Activated naive CD4-positive, alpha-beta T cell treated with anti-CD3 and anti-CD28 coated beads, Interleukin-2, amount 10 ng/mL, durations not matched to agents 7 days and 5 days (primary cell): ENCODE data around the gene RAD51C.

ENCODE experiments used
- CTCF ChIA-PET: fragments of 350-600 bp; sonication (Branson Sonifier 250); formaldehyde crosslinking; loops from one replicate; lab custom pipeline; 2021; ENCODE audit warnings: antibody characterized with exemption; lab: Charles Lee
- DNase-seq: peaks from one replicate; pipeline ENCODE4 v3.0.0-alpha.2; 2020
- H3K27ac Mint-ChIP-seq: one replicate; pipeline ENCODE4 v1.8.0; 2021; ENCODE audit warnings: mild to moderate bottlenecking, moderate library complexity, mixed read lengths
- H3K27me3 Mint-ChIP-seq: one replicate; pipeline ENCODE4 v1.8.0; 2021; ENCODE audit warnings: mild to moderate bottlenecking, mixed read lengths
- H3K36me3 Mint-ChIP-seq: one replicate; pipeline ENCODE4 v1.8.0; 2021; ENCODE audit warnings: mixed read lengths
- H3K4me1 Mint-ChIP-seq: one replicate; pipeline ENCODE4 v1.8.0; 2021; ENCODE audit warnings: mixed read lengths
- H3K4me3 Mint-ChIP-seq: one replicate; pipeline ENCODE4 v1.8.0; 2021; ENCODE audit warnings: mild to moderate bottlenecking, moderate library complexity, mixed read lengths
- H3K9me3 Mint-ChIP-seq: one replicate; pipeline ENCODE4 v1.8.0; 2021; ENCODE audit warnings: mixed read lengths

The RAD51C gene

GRCh38 chr17:58694302-58694701, 1.9 kb downstream of the RAD51C start:
- Mint-ChIP-seq H3K9me3 (no peaks in the 10 kb centered on the region), H3K27me3 (no peaks in the 10 kb centered on the region), H3K4me3 (no peak overlapping the region)

GRCh38 chr17:58694826-58695225, 2.4 kb downstream of the RAD51C start:
- CTCF ChIA-PET: no interaction called here
- Mint-ChIP-seq H3K4me3 (no peak overlapping the region), H3K36me3 (peaks cover 27% of the 10 kb centered on the region)

More at GRCh38 chr17:58694302-58694701, 1.9 kb downstream of the RAD51C start:
- Mint-ChIP-seq H3K4me1 (peaks cover 35% of the 10 kb centered on the region), H3K36me3 (peaks cover 22% of the 10 kb centered on the region), H3K27ac (no peak overlapping the region)
- CTCF ChIA-PET: no interaction called here
- no peak for DNase-seq

GRCh38 chr17:58699771-58700170, 7.4 kb downstream of the RAD51C start:
- DNase-seq: no peak
- Mint-ChIP-seq H3K4me1 (peaks cover 16% of the 10 kb centered on the region), H3K36me3 (peaks cover 25% of the 10 kb centered on the region), H3K27ac (no peak overlapping the region), H3K27me3 (no peaks in the 10 kb centered on the region), H3K4me3 (no peak overlapping the region), H3K9me3 (no peaks in the 10 kb centered on the region)
- CTCF ChIA-PET: interaction anchor here (0.6 kb wide), 1 partner anchor 841 kb away, joined by 3 read pairs; no protein-coding TSS in a partner anchor

More at GRCh38 chr17:58694826-58695225, 2.4 kb downstream of the RAD51C start:
- Mint-ChIP-seq H3K27ac (no peak overlapping the region), H3K4me1 (peaks cover 35% of the 10 kb centered on the region), H3K27me3 (no peaks in the 10 kb centered on the region), H3K9me3 (no peaks in the 10 kb centered on the region)
- no peak for DNase-seq

GRCh38 chr17:58702045-58702476, 9.7 kb downstream of the RAD51C start:
- Mint-ChIP-seq H3K27me3 (no peaks in the 10 kb centered on the region), H3K4me3 (no peak overlapping the region), H3K4me1 (peaks cover 21% of the 10 kb centered on the region), H3K27ac (no peak overlapping the region), H3K36me3 (peaks cover 25% of the 10 kb centered on the region), H3K9me3 (no peaks in the 10 kb centered on the region)
- DNase-seq: no peak
- CTCF ChIA-PET: interaction anchor here (0.6 kb wide), 1 partner anchor 9 kb away, joined by 3 read pairs; no protein-coding TSS in a partner anchor

GRCh38 chr17:58702708-58703107, 10.3 kb downstream of the RAD51C start:
- Mint-ChIP-seq H3K4me1 (peaks cover 21% of the 10 kb centered on the region), H3K9me3 (no peaks in the 10 kb centered on the region), H3K27ac (no peak overlapping the region), H3K4me3 (no peak overlapping the region), H3K27me3 (no peaks in the 10 kb centered on the region), H3K36me3 (peaks cover 27% of the 10 kb centered on the region)
- CTCF ChIA-PET: no interaction called here
- DNase-seq: no peak

GRCh38 chr17:58703137-58703915, 10.9 kb downstream of the RAD51C start:
- DNase-seq: no peak
- H3K27me3 Mint-ChIP-seq: no peaks in the 10 kb centered on the region
- CTCF ChIA-PET: no interaction called here
- no peaks in the 10 kb centered on the region for H3K9me3 Mint-ChIP-seq
- peaks cover 21% of the 10 kb centered on the region for H3K4me1 Mint-ChIP-seq
- peaks cover 27% of the 10 kb centered on the region for H3K36me3 Mint-ChIP-seq
- no peak overlapping the region for H3K4me3 Mint-ChIP-seq
- H3K27ac Mint-ChIP-seq: no peak overlapping the region

- Mint-ChIP-seq H3K36me3 (peaks cover 28% of the 10 kb centered on the region), H3K9me3 (no peaks in the 10 kb centered on the region), H3K27ac (no peak overlapping the region), H3K4me3 (no peak overlapping the region), H3K27me3 (no peaks in the 10 kb centered on the region), H3K4me1 (peaks cover 21% of the 10 kb centered on the region)
- DNase-seq: no peak
- CTCF ChIA-PET: no interaction called here
These were observed 11.5 kb downstream of the RAD51C start for GRCh38 chr17:58703916-58704286.

- Mint-ChIP-seq H3K4me1 (peaks cover 21% of the 10 kb centered on the region), H3K36me3 (peaks cover 28% of the 10 kb centered on the region), H3K27ac (peak overlapping the region; percentile 3), H3K4me3 (no peak overlapping the region), H3K27me3 (no peaks in the 10 kb centered on the region), H3K9me3 (no peaks in the 10 kb centered on the region)
- no peak for DNase-seq
- CTCF ChIA-PET: interaction anchor here (0.9 kb wide), 1 partner anchor 128 kb away, joined by 3 read pairs; no protein-coding TSS in a partner anchor
These were observed 14.1 kb downstream of the RAD51C start for GRCh38 chr17:58706351-58707140.

GRCh38 chr17:58710948-58711552, 18.6 kb downstream of the RAD51C start:
- peaks cover 8% of the 10 kb centered on the region for H3K4me1 Mint-ChIP-seq
- H3K36me3 Mint-ChIP-seq: peaks cover 22% of the 10 kb centered on the region
- no peaks in the 10 kb centered on the region for H3K9me3 Mint-ChIP-seq
- peak; percentile 59 for DNase-seq
- H3K4me3 Mint-ChIP-seq: no peak overlapping the region
- CTCF ChIA-PET: interaction anchor here (0.6 to 3.8 kb wide), 10 partner anchors 9 to 294 kb away, joined by 3 to 35 read pairs (median 3); no protein-coding TSS in a partner anchor
- no peaks in the 10 kb centered on the region for H3K27me3 Mint-ChIP-seq
- H3K27ac Mint-ChIP-seq: no peak overlapping the region

- Mint-ChIP-seq H3K36me3 (peaks cover 16% of the 10 kb centered on the region), H3K27me3 (no peaks in the 10 kb centered on the region), H3K4me1 (no peaks in the 10 kb centered on the region), H3K4me3 (no peak overlapping the region), H3K27ac (no peak overlapping the region), H3K9me3 (no peaks in the 10 kb centered on the region)
- CTCF ChIA-PET: no interaction called here
- DNase-seq: no peak
These were observed 29.9 kb downstream of the RAD51C start for GRCh38 chr17:58722274-58722673.

GRCh38 chr17:58722696-58723095, 30.3 kb downstream of the RAD51C start:
- Mint-ChIP-seq H3K4me1 (no peaks in the 10 kb centered on the region), H3K9me3 (no peaks in the 10 kb centered on the region), H3K27ac (no peak overlapping the region), H3K4me3 (no peak overlapping the region), H3K36me3 (peaks cover 16% of the 10 kb centered on the region), H3K27me3 (no peaks in the 10 kb centered on the region)
- CTCF ChIA-PET: no interaction called here
- DNase-seq: no peak

GRCh38 chr17:58728798-58729197, 36.4 kb downstream of the RAD51C start:
- peaks cover 15% of the 10 kb centered on the region for H3K36me3 Mint-ChIP-seq
- CTCF ChIA-PET: no interaction called here

GRCh38 chr17:58730937-58731336, 38.5 kb downstream of the RAD51C start:
- Mint-ChIP-seq H3K27ac (peak overlapping the region; percentile 1), H3K4me1 (no peaks in the 10 kb centered on the region), H3K27me3 (no peaks in the 10 kb centered on the region), H3K4me3 (no peak overlapping the region), H3K9me3 (no peaks in the 10 kb centered on the region), H3K36me3 (peaks cover 11% of the 10 kb centered on the region)
- DNase-seq: no peak
- CTCF ChIA-PET: no interaction called here

More at GRCh38 chr17:58728798-58729197, 36.4 kb downstream of the RAD51C start:
- Mint-ChIP-seq H3K9me3 (no peaks in the 10 kb centered on the region), H3K4me1 (no peaks in the 10 kb centered on the region), H3K27me3 (no peaks in the 10 kb centered on the region), H3K4me3 (no peak overlapping the region), H3K27ac (no peak overlapping the region)
- no peak for DNase-seq

GRCh38 chr17:58734040-58734439, 41.6 kb downstream of the RAD51C start:
- no peaks in the 10 kb centered on the region for H3K4me1 Mint-ChIP-seq
- CTCF ChIA-PET: no interaction called here
- H3K27ac Mint-ChIP-seq: no peak overlapping the region
- H3K36me3 Mint-ChIP-seq: peaks cover 7% of the 10 kb centered on the region
- no peaks in the 10 kb centered on the region for H3K9me3 Mint-ChIP-seq
- no peak for DNase-seq
- H3K27me3 Mint-ChIP-seq: no peaks in the 10 kb centered on the region
- H3K4me3 Mint-ChIP-seq: no peak overlapping the region
